Esophagus squamous epithelium (tissue), 4 donors: Measurements from ENCODE around the gene CDV3.

ENCODE experiments used
- CTCF ChIP-seq, 6 experiments: fragments of 450-650 bp in 4 of 6; fragments of 200-600 bp in 2 of 6; sonication (generic) in 2 of 6; IDR thresholded peaks; one replicate each; pipeline ENCODE4 v1.5.1; 2016 to 2019; ENCODE audit warnings: antibody characterized with exemption in 6 of 6, mild to moderate bottlenecking in 4 of 6, moderate library complexity in 4 of 6
- POLR2A ChIP-seq, 4 donors: fragments of 450-650 bp; IDR thresholded peaks; one replicate each; pipeline ENCODE4 v1.6.1; 2017; ENCODE audit warnings: antibody characterized with exemption in 4 of 4, mild to moderate bottlenecking in 4 of 4, moderate library complexity in 3 of 4

GRCh38 chr3:133525435-133525834 is 48.1 kb upstream of the CDV3 start:
- TF ChIP-seq CTCF (IDR thresholded peaks at IDR 0.05) (no peak), POLR2A (IDR thresholded peaks at IDR 0.05) (no peak)
